ENCODE measurements around the gene PHF24.
"Not testable (repeated sequence)": the region's sequence is repeated elsewhere in the genome, so short reads cannot be mapped to it uniquely, and the experiment has no call there.

PHF24 gene

DNA sequence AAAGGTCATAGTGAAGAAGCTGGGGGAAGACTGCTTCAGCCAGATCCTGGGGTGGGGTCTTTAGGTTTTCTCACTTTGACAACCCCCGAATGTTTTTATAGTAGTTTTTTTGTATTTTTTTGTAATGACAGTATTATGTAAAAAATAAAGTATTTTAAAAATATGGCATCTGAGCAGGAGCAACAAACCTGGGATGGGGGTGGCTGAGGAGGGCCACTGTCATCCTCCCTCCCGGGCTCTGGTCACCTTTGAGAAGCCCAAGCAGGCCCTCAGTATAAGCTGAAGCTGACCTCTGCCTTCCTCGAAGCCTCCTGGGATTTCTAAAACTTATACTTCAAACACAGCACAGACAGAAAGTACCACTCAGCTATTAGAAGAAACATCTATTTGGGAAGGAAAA lies 40.2 kb downstream of the PHF24 start:
- no peak for DNase-seq

DNA sequence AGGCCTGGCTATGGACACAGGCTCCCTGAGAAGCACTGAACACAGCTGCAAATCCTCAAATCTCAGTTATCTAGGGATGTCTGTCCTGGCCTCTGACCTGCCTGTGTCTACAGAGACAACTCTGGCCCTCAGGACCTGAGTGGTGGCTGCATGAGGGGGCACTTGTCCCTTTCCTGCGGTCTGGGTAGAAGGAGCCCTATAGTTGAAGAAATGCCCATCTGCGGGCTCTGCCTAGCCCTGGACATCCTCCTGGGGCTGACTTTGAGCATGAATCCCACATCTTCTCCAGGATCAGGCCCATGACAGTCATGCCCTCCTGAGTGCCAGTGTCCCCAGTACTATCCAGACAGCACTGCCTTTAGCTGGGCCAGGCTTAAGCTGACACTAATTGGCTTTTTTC lies 41.5 kb downstream of the PHF24 start:
- DNase-seq = no peak

GRCh38 chr9:35000535-35001284 lies 42.6 kb downstream of the PHF24 start:
- no peak for DNase-seq

DNA sequence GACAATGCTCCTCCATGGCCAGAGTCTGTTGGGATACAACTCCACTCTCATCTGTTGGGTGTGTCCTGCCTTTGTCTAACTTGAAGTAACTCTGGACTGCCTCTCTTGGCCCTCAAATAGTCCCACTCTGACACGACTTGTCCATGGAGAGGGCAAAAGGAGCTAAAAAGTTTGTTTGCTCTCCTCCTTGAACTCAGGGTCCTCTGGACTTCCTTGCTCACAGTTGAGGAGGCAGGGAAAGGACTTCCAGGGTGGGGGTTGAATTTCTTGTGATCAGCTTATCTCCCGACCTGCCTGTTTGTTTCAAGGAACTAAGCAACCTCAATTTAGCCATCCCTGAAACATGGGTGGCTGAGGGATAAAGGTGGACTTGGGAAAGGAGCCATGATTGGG lies 43.2 kb downstream of the PHF24 start:
- no peak for DNase-seq

DNA sequence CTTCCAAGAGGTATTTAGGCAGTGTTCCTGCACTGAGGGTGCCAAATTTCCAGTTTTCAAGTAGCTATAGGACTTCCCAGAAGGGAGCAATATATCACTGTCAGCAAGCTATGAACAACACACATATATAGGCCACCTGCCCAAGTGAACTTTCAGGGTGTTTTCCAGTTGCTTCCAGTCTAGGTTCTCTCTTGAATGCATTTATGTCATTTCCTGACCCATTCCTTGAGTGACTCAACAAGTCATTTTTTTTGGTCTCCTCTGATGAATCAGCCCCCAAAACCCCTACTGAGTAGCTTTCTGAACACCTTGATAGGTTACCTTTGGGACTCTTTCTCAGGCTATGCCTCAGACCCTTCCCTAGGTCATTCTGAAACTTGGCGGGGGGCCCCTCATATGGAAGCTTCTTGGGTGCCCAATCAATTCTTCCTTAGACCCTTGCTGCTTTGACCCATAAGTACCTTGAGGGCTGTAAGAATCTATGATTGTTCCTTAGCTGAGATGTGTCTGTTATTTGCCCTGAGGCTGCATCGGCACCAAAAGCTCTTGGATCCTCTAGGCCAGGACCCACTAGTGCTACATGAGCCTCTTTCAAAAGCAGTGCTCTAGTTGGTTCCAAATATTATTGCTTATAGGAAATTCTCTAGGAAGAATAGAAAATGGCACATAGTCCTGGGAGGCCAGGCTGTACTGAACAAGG lies 43.9 kb downstream of the PHF24 start:
- DNase-seq = no peak

DNA sequence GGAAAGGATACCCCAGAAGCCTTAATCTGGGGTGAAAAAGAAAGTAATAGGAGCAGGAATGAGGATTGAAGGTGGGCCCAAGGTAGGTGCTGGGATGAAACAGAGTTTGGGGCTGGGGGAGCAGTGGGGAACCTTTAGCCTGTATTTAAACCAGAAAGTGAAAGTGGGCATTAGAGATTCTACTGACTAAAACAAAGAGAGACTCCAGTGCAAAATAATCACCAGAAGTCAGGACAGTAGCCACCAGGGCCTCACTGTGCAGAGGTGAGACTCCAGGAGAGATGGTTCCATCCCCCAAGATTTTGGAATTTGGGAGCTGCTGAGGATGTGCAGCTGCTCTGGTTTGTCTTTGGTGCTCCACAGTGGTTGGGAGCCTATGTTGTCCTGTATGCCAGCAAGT lies 44.5 kb downstream of the PHF24 start:
- DNase-seq = no peak

DNA sequence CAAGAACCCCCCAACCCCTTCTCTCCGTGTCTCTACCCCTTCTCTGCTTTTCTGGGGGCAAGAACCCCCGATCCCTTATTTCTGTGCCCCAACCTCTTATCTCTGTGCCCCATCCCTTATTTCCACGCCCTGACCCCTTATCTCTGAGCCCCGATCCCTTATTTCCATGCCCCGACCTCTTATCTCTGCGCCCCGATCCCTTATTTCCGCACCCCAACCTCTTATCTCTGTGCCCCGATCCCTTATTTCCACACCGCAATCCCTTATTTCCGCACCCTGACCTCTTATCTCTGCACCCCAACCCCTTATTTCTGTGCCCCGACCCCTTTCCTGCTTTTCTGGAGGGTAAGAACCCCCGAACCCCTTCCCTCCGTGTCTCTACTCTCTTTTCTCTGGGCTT lies 46.2 kb downstream of the PHF24 start:
- not testable (repeated sequence) for DNase-seq

DNA sequence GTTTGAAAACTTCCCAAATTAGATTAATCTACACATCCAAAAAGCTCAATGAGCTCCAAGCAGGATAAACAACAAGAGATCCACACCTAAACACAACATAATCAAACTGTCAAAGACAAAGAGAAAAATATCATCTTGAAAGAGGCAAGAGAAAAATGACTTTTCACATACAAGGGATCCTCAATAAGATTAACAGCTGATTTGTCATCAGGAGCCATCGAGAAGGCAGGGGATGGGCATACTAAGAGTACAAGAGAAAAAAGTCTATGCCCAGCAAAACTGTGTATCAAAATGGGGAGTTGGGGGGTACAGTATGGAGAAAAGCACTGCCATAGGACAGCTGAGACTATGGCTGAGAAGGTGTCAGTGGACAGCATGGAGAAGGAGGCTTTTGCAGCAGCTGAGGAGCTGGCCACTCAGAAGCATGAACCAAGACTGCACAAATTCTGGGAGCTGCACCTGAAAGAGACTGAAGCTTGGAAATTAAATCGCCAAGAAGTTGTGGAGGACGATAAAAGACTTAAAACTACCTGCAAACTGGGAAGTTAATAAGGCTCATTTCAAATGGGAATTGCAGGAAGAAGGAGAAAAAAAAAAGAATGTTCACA lies 52.4 kb downstream of the PHF24 start:
- no peak for DNase-seq

DNA sequence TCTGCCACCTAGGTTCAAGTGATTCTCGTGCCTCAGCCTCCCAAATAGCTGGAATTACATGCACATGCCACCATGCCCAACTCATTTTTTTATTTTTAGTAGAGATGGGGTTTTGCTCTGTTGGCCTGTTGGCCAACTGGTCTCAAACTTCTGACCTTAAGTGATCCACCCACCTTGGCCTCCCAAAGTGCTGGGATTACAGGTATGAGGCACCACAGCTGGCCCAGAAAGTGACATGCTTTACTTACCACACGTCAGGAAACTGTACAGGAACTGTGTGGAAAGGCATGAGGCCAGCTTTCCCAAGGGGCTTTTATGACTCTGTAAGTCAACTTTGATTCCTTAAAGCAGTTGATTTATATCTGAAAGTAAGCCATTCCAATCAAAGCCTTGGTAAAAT lies 56.4 kb downstream of the PHF24 start:
- DNase-seq = no peak

- not testable (repeated sequence) for DNase-seq
Observed at GRCh38 chr9:35023443-35023842, 65.4 kb downstream of the PHF24 start.

DNA sequence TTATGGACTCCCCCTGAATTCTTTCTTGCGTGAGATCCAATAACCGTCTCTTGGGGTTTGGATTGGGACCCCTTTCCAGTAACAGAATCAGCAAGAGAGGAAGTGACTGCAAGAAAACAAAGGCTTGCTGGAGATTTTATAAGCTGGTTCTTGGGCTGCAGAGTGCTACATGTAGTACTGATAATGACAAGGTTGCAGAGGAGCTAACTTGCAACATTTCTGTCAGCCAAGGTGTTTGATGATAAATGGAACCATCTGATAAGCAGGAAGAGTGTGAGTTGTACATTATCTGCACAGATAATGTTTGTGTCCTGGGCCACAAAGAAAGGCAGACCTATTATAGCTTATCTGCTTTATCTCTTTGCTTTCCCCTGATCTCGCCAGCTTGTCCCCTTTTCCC lies 68.6 kb downstream of the PHF24 start:
- DNase-seq = no peak

DNA sequence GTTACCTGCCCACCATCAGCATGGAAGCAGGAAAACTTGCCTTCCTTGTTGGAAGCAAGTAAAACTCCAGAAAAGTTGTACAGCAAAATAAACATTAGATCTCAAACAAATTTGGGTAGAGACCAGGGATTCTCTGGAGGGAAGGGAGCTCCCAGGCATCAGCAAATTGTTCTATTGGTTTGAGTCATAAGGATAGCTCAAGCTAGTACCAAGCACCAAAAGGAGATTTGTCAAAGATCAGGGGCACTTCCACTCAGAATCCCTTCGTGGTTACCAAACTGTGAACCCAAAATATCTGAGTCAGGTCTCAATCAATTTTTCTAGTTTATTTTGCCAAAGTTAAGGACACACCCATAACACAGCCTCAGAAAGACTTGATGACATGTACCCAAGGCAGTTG lies 69.3 kb downstream of the PHF24 start:
- DNase-seq = no peak

DNA sequence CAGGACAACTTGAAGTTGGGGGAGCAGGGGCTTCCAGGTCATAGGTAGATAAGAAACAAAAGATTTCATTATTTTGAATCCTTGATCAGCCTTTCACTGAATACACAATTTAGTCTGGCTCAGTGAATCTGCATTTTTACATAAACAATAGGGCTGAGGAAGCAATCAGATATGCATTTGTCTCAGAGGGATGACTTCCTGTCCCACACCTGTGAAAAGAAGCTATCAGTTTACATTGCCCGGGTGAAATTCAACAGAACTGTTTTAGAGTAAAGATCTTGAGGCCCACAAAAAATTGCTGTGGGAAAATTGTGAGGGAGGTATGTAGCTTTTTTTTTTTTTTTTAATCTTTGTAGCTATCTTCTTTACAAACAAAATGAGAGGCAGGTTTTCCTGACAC lies 69.8 kb downstream of the PHF24 start:
- no peak for DNase-seq

- no peak for DNase-seq
Observed at GRCh38 chr9:35028341-35028740, 70.3 kb downstream of the PHF24 start.

DNA sequence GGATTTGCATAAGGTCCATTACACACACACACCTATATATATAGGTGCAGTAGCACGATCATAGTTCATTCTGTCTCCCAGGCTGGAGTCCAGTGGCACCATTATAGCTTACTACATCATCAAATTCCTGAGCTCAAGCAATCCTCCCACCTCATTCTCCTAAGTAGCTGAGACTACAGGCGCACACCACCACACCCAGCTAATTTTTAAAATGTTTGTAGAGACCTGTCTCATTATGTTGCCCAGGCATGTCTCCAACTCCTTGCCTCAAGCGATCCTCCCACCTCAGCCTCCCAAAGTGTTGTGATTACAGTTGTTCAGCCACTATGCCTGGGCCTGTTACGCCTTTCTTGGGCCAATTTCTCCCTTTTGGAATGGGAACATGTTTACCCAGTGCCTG lies 71.2 kb downstream of the PHF24 start:
- no peak for DNase-seq

DNA sequence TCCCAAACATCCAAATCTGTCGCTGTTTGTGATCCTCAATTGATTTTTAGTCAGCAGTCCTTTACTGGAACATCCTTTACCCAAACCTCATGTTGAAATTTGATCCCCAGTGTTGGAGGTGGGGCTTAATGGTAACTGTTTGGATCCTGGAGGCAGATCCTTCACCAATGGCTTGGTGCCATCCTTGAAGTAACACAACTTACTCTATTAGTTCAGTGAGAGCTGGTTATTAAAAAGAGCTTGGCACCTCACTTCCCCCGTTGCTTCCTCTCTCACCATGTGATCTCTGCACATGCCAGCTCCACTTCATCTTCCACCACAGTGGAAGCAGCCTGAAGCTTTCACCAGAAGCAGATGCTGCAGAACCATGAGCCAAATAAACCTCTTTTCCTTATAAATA lies 71.8 kb downstream of the PHF24 start:
- no peak for DNase-seq
